GM19035 (cell line): ENCODE measurements around the gene RSRC2.
"Not testable (repeated sequence)": the region's sequence is repeated elsewhere in the genome, so short reads cannot be mapped to it uniquely, and the experiment has no call there.

Source experiments
- ATAC-seq: cut with Tn5 transposase; IDR thresholded peaks from one replicate; pipeline ENCODE4 v1.9.1; 2021; ENCODE audit not compliant: unreplicated experiment

The RSRC2 gene

GRCh38 chr12:122486805-122487426 lies 39.8 kb downstream of the RSRC2 start:
- no peak for ATAC-seq

GRCh38 chr12:122486360-122486759 lies 40.4 kb downstream of the RSRC2 start:
- ATAC-seq: not testable (repeated sequence)

DNA sequence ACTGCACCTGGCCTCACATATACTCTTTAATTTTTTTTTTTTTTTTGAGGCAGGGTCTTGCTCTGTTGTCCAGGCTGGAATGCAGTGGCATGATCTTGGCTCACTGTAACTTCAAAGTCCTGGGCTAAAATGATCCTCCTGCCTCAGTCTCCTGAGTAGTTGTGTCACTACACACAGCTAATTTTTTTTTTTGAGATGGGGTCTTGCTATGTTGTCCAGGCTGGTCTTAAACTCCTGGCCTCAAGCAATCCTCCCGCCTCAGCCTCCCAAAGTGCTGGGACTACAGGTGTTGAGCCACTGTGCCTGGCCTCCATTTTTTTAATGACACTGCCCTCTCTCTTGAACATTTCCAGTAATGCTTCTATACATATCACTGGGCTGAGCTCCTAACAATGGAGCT lies 42.4 kb downstream of the RSRC2 start:
- not testable (repeated sequence) for ATAC-seq

GRCh38 chr12:122483969-122484368 lies 42.8 kb downstream of the RSRC2 start:
- no peak for ATAC-seq

DNA sequence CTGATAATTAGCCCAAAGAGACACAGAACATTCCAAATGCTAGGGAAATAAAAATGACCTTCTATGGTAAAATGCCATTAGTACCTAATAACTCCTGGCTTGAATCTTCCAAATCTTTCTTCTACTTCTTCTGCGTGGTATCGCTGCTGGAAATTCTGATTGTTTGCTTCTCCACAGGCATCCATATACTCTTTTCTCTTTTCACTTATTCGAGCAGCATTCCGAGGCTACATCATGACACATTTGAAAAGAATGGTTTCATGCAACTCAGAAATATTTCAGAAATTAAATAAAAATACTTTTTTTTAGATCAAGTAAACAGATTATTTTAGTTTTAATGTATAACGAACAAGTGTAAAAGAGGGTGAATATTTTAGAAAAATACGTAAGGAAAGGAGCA lies 44.9 kb downstream of the RSRC2 start:
- ATAC-seq: no peak

- no peak for ATAC-seq
Observed at GRCh38 chr12:122480753-122481152, 46.0 kb downstream of the RSRC2 start.

- ATAC-seq: no peak
Observed at GRCh38 chr12:122474324-122474716, 52.4 kb downstream of the RSRC2 start.

GRCh38 chr12:122473543-122474323 lies 53.0 kb downstream of the RSRC2 start:
- ATAC-seq: no peak

- no peak for ATAC-seq
Observed at GRCh38 chr12:122471324-122472226, 55.2 kb downstream of the RSRC2 start.

GRCh38 chr12:122470576-122470975 lies 56.2 kb downstream of the RSRC2 start:
- ATAC-seq: not testable (repeated sequence)

DNA sequence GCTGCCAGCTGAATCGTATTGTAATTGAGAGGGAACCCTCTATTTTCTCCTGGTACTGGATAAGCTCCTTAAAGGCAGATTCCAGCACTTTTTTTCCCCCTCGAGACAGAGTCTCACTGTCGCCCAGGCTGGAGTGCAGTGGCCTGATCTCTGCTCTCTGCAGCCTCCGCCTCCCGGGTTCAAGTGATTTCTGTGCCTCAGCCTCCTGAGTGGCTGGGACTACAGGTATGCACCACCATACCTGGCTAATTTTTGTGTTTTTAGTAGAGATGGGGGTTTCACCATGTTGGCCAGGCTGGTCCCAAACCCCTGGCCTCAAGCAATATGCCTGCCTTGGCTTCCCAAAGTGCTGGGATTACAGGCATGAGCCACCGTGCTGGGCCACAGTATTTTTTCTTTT lies 56.9 kb downstream of the RSRC2 start:
- ATAC-seq: not testable (repeated sequence)

- no peak for ATAC-seq
Observed at GRCh38 chr12:122467983-122468382, 58.8 kb downstream of the RSRC2 start.

DNA sequence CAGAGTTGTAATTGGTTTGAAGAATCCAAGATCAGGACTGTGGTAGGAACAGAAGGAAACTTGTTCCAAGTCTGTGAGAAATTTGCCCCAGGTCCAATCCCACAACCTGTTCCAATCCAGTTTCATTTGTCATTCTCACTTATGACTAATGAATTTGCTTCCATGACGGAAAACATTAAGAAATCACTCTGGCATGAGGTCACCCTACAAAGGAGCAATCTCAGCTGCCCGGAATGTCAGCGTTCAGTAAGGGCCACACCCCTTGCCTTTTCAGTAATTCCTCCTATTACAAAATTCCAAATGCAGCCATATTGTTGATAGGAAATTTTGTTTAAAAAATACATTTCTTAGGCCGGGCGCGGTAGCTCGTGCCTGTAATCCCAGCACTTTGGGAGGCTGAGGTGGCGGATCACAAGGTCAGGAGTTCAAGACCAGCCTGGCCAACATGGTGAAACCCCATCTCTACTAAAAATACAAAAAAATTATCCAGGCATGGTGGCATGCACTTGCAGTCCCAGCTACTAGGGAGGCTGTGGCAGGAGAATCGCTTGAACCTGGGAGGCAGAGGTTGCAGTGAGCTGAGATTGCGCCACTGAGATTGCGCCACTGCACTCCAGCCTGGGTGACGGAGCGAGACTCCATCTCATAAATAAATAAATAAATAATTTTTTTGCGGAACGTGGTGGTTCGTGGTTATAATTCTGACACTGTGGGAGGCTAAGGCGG lies 62.3 kb downstream of the RSRC2 start:
- ATAC-seq: not testable (repeated sequence)

GRCh38 chr12:122460641-122461040 lies 66.1 kb downstream of the RSRC2 start:
- ATAC-seq: no peak

DNA sequence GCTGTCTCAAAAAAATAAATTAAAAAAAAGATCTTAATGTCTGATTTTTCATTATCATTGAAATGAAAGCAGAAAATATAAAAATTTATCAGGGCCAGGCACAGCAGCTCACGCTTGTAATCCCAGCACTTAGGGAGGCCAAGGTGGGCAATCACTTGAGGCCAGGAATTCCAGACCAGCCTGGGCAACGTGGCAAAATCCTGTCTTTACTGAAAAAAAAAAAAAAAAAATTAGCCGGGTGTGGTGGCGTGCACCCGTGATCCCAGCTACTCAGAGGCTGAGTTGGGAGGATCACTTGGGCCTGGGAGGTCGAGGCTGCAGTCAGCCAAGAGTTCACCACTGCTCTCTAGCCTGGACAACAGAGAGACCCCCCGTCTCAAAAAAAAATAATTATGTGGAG lies 66.7 kb downstream of the RSRC2 start:
- ATAC-seq: no peak

GRCh38 chr12:122459211-122459610 lies 67.5 kb downstream of the RSRC2 start:
- ATAC-seq: no peak

GRCh38 chr12:122458105-122459035 lies 68.4 kb downstream of the RSRC2 start:
- no peak for ATAC-seq

DNA sequence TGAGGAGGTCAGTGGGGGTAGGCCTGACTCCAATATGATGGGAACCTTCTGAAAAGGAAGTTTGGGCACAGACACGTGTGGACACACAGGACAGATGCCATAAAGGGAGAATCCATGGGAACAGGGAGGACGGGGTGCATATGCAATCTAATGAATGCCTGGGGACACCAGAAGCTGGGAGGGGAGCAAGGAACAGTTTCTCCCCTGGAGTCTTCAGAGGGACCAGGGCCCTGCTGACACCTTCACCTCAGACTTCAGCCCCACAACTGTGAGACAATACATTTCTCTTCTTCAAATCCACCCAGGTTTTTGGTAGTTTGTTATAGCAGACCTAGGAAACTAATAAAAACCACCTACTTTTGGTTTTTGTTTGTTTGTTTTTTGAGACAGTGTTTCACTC lies 69.1 kb downstream of the RSRC2 start:
- no peak for ATAC-seq

DNA sequence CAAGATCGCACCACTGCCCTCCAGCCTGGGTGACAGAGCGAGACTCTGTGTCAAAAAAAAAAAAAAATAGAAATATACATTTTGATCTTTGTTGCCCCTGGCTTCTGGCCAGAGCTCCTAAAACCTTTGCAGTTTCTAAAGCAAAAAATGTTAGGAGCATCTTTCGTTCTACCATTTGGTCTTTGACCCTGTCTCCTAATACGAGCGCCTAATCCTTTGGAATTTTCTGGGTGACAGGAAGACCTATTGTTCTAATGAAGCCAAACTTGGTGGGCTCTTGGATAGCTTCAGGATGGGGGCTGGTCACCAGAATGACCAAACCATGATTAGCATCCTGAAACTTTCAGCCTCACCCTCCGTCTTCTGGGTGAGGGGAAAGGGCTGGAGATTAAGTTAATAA lies 72.0 kb downstream of the RSRC2 start:
- ATAC-seq: no peak

DNA sequence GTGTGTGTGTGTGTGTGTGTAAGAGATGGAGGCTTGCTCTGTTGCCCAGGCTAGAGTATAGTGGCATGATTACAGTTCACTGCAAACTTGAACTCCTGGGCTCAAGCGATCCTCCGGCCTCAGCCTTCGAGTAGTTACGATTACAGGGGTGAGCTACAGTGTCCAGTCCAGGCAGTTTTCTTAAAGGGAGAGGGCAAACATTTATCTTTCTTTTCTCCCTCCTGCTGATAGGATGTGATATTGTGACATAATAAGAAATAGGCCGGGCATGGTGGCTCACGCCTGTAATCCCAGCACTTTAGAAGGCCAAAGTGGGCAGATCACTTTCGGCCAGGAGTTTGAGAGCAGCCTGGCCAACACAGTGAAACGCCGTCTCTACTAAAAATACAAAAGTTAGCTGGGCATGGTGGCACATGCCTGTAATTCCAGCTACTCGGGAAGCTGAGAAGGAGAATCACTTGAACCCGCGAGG lies 72.5 kb downstream of the RSRC2 start:
- ATAC-seq: no peak
